GM21737 (cell line): Measurements from ENCODE around the gene CDH8.
"Not testable (repeated sequence)": the region's sequence is repeated elsewhere in the genome, so short reads cannot be mapped to it uniquely, and the experiment has no call there.

Experiments
- ATAC-seq: cut with Tn5 transposase; IDR thresholded peaks from one replicate; pipeline ENCODE4 v1.9.1; 2021; ENCODE audit warnings: mild to moderate bottlenecking, moderate library complexity; ENCODE audit not compliant: unreplicated experiment

Gene CDH8

GRCh38 chr16:61937646-61938045 is 98.6 kb downstream of the CDH8 start:
- ATAC-seq: no peak

GRCh38 chr16:61936522-61936921 is 99.7 kb downstream of the CDH8 start:
- no peak for ATAC-seq

- ATAC-seq: no peak
Measured at GRCh38 chr16:61934601-61935000, 101.6 kb downstream of the CDH8 start.

GRCh38 chr16:61929776-61930175 is 106.5 kb downstream of the CDH8 start:
- ATAC-seq: no peak

- ATAC-seq: no peak
Measured at GRCh38 chr16:61926766-61927165, 109.5 kb downstream of the CDH8 start.

GRCh38 chr16:61923629-61924028 is 112.6 kb downstream of the CDH8 start:
- ATAC-seq: no peak

GRCh38 chr16:61921373-61921772 is 114.9 kb downstream of the CDH8 start:
- ATAC-seq: no peak

- not testable (repeated sequence) for ATAC-seq
Measured at GRCh38 chr16:61917865-61918826, 118.1 kb downstream of the CDH8 start.

- no peak for ATAC-seq
Measured at GRCh38 chr16:61915569-61915968, 120.7 kb downstream of the CDH8 start.

- no peak for ATAC-seq
Measured at GRCh38 chr16:61909074-61909473, 127.2 kb downstream of the CDH8 start.

GRCh38 chr16:61908426-61908825 is 127.8 kb downstream of the CDH8 start:
- no peak for ATAC-seq

GRCh38 chr16:61901689-61902088 is 134.5 kb downstream of the CDH8 start:
- no peak for ATAC-seq

- no peak for ATAC-seq
Measured at GRCh38 chr16:61900482-61900881, 135.8 kb downstream of the CDH8 start.

- no peak for ATAC-seq
Measured at GRCh38 chr16:61897657-61898056, 138.6 kb downstream of the CDH8 start.

GRCh38 chr16:61892531-61892930 is 143.7 kb downstream of the CDH8 start:
- no peak for ATAC-seq

GRCh38 chr16:61891460-61891859 is 144.8 kb downstream of the CDH8 start:
- no peak for ATAC-seq

GRCh38 chr16:61890386-61890785 is 145.9 kb downstream of the CDH8 start:
- no peak for ATAC-seq

GRCh38 chr16:61887903-61888302 is 148.3 kb downstream of the CDH8 start:
- ATAC-seq: no peak

GRCh38 chr16:61885343-61885742 is 150.9 kb downstream of the CDH8 start:
- ATAC-seq: no peak

GRCh38 chr16:61879306-61879705 is 156.9 kb downstream of the CDH8 start:
- ATAC-seq: no peak

GRCh38 chr16:61877436-61877835 is 158.8 kb downstream of the CDH8 start:
- no peak for ATAC-seq

GRCh38 chr16:61872778-61873119 is 163.5 kb downstream of the CDH8 start:
- ATAC-seq: no peak
